ENCODE data around the gene CIBAR2. TPM values are rescaled to one million over a fixed set of nuclear protein-coding genes. Genes with fewer than 3 reads are reported as not detected.
A peak's percentile ranks its signal among the peaks of the same experiment; 100 is the strongest.

The CIBAR2 gene
- total and polyA plus RNA-seq, 3 experiments from 2014 or later, result not detected

DNA sequence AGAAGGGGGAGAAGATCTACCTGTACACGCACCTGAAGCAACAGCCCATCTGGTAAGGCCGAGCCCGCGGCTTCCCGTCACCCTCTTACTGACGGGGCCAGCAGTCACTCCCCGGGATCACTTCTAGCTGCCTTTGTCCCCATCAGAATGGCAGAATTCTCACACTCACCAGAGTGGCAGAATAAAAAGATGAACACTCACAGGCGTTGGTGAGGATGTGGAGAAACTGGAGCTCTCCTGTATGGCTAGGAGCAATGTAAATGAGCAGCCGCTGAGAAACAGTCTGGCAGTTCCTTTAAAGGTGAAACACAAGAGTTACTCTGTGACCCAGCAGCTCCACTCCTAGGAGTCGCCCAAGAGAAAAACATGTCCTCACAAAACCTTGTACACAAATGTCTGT, 33.3 kb downstream of the CIBAR2 start:
- H3K27me3 ChIP-seq (ENCODE audit: insufficient read depth, low read length, poor library complexity, severe bottlenecking), result no peaks in the 10 kb centered on the region
- H3K36me3 ChIP-seq (ENCODE audit: insufficient read depth, low read length), result no peaks in the 10 kb centered on the region
- ChIA-PET CTCF (interaction anchor here (1.0 kb wide), 1 partner anchor 8 kb away, joined by 3 read pairs; no protein-coding TSS in a partner anchor), POLR2A (no interaction called here)
- H3K4me1 ChIP-seq (ENCODE audit: insufficient read depth, low read length), result no peaks in the 10 kb centered on the region
- DNase-seq, result no peak
- H3K27me3 Mint-ChIP-seq, result peaks cover 0 to 3% of the 10 kb centered on the region in 2 donors
- no peaks in the 10 kb centered on the region for H3K9me3 ChIP-seq (ENCODE audit: low read length)
- H3K27ac ChIP-seq (ENCODE audit: low read depth, low read length), result no peak overlapping the region
- peaks cover 6 to 50% (median 7%) of the 10 kb centered on the region in 3 donors for H3K36me3 Mint-ChIP-seq
- H3K27ac Mint-ChIP-seq, result peak overlapping the region in 1 of 8 donors; percentile 84
- H3K4me1 Mint-ChIP-seq, result peaks cover 0 to 4% (median 0%) of the 10 kb centered on the region in 3 donors
- H3K4me3 ChIP-seq (ENCODE audit: low read length), result no peak overlapping the region
- H3K4me3 Mint-ChIP-seq, result no peak overlapping the region
- no peaks in the 10 kb centered on the region for H3K9me3 Mint-ChIP-seq

DNA sequence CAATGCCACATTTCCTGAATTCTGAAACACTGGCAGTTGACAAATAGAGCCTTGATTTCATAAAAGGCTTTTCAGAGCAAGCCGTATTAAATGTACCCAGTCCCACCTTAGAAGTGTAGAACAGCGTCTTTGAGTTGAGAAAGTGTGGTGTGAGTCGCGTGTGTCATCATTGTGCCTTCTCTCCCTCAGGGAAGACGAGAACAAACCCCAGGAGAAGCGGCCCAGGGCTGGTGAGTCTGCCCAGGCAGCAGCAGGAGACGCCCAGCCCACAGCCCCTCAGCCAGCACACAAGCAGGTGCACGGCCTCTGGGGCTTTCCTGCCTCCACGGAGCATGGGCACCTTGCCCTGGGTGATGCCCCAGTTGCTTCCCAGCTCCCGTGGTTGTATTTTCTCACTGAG, 34.0 kb downstream of the CIBAR2 start:
- H3K27ac Mint-ChIP-seq, result no peak overlapping the region
- no peak overlapping the region for H3K4me3 Mint-ChIP-seq
- DNase-seq, result no peak
- no peak overlapping the region for H3K4me3 ChIP-seq (ENCODE audit: low read length)
- H3K4me1 Mint-ChIP-seq, result peaks cover 0 to 2% (median 0%) of the 10 kb centered on the region in 3 donors
- H3K36me3 Mint-ChIP-seq, result peaks cover 6 to 53% (median 7%) of the 10 kb centered on the region in 3 donors
- H3K9me3 ChIP-seq (ENCODE audit: low read length), result no peaks in the 10 kb centered on the region
- ChIA-PET POLR2A (no interaction called here), CTCF (interaction anchor here (1.0 kb wide), 1 partner anchor 9 kb away, joined by 3 read pairs; no protein-coding TSS in a partner anchor)
- no peaks in the 10 kb centered on the region for H3K4me1 ChIP-seq (ENCODE audit: insufficient read depth, low read length)
- no peaks in the 10 kb centered on the region for H3K9me3 Mint-ChIP-seq
- no peaks in the 10 kb centered on the region for H3K36me3 ChIP-seq (ENCODE audit: insufficient read depth, low read length)
- H3K27me3 Mint-ChIP-seq, result peaks cover 0 to 3% of the 10 kb centered on the region in 2 donors
- no peak overlapping the region for H3K27ac ChIP-seq (ENCODE audit: low read depth, low read length)
- H3K27me3 ChIP-seq (ENCODE audit: insufficient read depth, low read length, poor library complexity, severe bottlenecking), result no peaks in the 10 kb centered on the region

DNA sequence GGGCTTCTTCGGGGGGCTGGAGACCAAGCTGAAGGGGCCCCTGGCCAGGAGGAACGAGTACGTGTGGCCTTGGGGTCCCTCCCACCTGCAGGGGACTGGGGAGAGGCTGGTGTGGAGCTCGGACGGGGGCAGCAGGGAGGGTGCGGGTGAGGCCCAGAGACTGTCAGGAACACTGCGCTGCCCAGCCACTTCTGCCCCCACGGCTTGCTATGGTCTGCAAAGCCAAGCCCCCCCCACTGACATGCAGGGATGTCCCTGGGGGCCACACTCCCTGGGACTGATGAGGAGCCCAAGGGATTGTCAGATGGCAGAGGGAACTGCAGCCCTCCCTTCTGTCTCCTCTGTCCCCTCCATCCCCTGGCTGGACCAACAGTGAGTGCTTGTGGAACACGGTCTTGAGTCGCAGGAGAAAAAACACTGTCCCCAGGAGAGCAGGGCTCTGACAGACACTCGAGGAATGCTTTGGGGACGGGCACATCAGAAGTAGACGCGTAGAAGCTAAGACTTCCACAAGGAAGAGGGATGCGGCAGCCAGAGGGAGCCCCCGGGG, 34.6 kb downstream of the CIBAR2 start:
- no peak overlapping the region for H3K4me3 ChIP-seq (ENCODE audit: low read length)
- H3K9me3 ChIP-seq (ENCODE audit: low read length), result no peaks in the 10 kb centered on the region
- Mint-ChIP-seq H3K27ac (no peak overlapping the region), H3K4me1 (no peaks in the 10 kb centered on the region), H3K9me3 (no peaks in the 10 kb centered on the region), H3K27me3 (peaks cover 0 to 3% of the 10 kb centered on the region in 2 donors), H3K36me3 (peaks cover 6 to 58% (median 7%) of the 10 kb centered on the region in 3 donors), H3K4me3 (no peak overlapping the region)
- no peaks in the 10 kb centered on the region for H3K4me1 ChIP-seq (ENCODE audit: insufficient read depth, low read length)
- no peak overlapping the region for H3K27ac ChIP-seq (ENCODE audit: low read depth, low read length)
- H3K27me3 ChIP-seq (ENCODE audit: insufficient read depth, low read length, poor library complexity, severe bottlenecking), result no peaks in the 10 kb centered on the region
- DNase-seq, result no peak
- H3K36me3 ChIP-seq (ENCODE audit: insufficient read depth, low read length), result peaks cover 4% of the 10 kb centered on the region
- CTCF ChIA-PET, result interaction anchor here (2.6 kb wide), 1 partner anchor 9 kb away, joined by 11 read pairs; no protein-coding TSS in a partner anchor
- POLR2A ChIA-PET, result no interaction called here

DNA sequence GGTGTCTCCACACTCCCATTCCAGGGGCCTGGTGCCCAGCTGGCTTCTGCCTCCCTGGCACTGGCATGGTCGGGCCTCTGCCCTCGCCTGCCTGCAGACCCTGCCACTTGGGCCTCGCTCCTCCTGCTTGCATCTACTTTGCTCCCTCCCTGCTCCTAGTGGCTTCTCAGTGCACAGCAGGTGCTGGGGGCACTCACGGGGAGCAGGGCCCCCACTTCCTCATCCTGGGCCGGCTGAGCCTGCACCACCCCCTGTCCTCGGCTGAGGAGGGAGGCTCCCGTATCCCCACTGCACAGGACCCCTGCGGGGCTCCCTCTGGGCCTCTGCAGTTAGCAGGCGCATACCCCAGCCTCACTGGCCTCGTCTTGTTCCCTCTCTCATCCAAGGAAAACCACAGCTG, 35.2 kb downstream of the CIBAR2 start:
- Mint-ChIP-seq H3K27me3 (peaks cover 0 to 3% of the 10 kb centered on the region in 2 donors), H3K4me3 (no peak overlapping the region), H3K36me3 (peaks cover 5 to 61% (median 6%) of the 10 kb centered on the region in 3 donors), H3K4me1 (no peaks in the 10 kb centered on the region), H3K27ac (no peak overlapping the region), H3K9me3 (no peaks in the 10 kb centered on the region)
- peaks cover 9% of the 10 kb centered on the region for H3K36me3 ChIP-seq (ENCODE audit: insufficient read depth, low read length)
- ChIA-PET POLR2A (no interaction called here), CTCF (interaction anchor here (2.6 kb wide), 1 partner anchor 9 kb away, joined by 11 read pairs; no protein-coding TSS in a partner anchor)
- no peaks in the 10 kb centered on the region for H3K27me3 ChIP-seq (ENCODE audit: insufficient read depth, low read length, poor library complexity, severe bottlenecking)
- H3K9me3 ChIP-seq (ENCODE audit: low read length), result no peaks in the 10 kb centered on the region
- DNase-seq, result no peak
- H3K4me3 ChIP-seq (ENCODE audit: low read length), result no peak overlapping the region
- no peaks in the 10 kb centered on the region for H3K4me1 ChIP-seq (ENCODE audit: insufficient read depth, low read length)
- H3K27ac ChIP-seq (ENCODE audit: low read depth, low read length), result no peak overlapping the region

DNA sequence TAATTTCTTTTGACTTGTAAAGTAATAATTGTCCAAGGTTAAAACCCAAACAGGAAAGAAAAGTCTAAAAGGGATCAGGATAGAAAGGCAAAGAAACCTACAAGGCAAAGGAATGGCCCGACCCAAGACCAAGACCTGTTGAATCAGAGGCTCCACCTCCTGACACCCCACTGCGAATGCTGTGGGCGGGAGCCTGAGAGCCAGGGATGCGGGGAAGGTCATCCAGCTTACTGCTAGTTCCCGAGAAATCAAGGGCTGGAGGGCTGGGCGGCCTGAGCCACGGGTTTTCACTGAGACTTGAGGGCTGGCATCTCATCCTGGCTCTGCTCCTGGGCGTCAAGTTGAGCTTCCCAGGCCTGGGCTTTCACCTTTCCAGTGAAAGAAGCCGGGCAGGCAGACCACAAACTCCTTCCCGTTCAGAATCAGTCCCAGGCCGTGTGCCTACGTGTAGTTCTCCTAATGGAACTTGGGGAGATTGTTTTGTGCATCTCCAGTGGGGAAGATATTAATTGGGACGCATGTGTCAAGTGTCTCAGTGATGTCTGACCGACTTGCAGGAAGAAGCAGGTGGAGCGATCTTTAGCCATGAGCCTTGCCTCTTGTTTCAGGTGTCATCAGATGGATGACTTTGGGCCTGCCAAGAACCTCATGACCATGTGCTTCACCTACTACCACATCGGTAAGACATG, 36.9 kb downstream of the CIBAR2 start:
- peak overlapping the region in 1 of 8 donors; percentile 93 for H3K27ac Mint-ChIP-seq
- Histone ChIP-seq H3K27me3 (ENCODE audit: insufficient read depth, low read length, poor library complexity, severe bottlenecking) (no peaks in the 10 kb centered on the region), H3K9me3 (ENCODE audit: low read length) (no peaks in the 10 kb centered on the region), H3K27ac (ENCODE audit: low read depth, low read length) (no peak overlapping the region), H3K36me3 (ENCODE audit: insufficient read depth, low read length) (peaks cover 9% of the 10 kb centered on the region), H3K4me1 (ENCODE audit: insufficient read depth, low read length) (no peaks in the 10 kb centered on the region), H3K4me3 (ENCODE audit: low read length) (no peak overlapping the region)
- CTCF ChIA-PET, result interaction anchor here (2.6 kb wide), 1 partner anchor 11 kb away, joined by 11 read pairs; no protein-coding TSS in a partner anchor
- DNase-seq, result no peak
- no peaks in the 10 kb centered on the region for H3K4me1 Mint-ChIP-seq
- no peaks in the 10 kb centered on the region for H3K9me3 Mint-ChIP-seq
- POLR2A ChIA-PET, result no interaction called here
- H3K27me3 Mint-ChIP-seq, result no peaks in the 10 kb centered on the region
- H3K4me3 Mint-ChIP-seq, result no peak overlapping the region
- H3K36me3 Mint-ChIP-seq, result peaks cover 12 to 68% (median 12%) of the 10 kb centered on the region in 3 donors

DNA sequence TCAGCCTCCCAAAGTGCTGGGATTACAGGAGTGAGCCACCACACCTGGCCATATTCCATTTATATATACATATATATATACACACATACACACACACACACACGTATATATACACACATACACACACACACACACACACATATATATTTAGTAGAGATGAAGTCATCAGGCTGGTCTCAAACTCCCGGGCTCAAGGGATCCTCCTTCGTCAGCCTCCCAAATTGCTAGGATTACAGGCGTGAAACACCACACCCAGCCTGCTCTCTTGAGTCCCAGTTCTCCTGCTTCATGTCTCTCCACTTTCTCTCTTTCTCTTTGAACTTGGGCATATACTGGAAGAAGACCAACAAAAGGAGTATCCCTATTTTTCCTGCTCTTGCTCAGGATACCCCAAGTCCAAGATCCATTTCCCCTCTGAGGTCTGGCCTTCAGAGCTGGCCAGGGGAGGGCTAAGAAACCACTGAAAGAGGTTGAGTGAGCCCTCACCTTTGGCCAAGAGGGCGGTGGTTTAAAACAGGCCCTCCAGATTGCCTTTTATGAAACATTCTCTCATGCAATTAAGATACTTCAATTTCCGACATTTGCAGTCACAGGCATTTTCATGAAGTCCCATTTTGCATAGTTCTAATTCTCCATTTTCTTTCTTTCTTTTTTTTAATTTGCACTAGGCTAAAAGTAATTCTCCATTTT, 37.9 kb downstream of the CIBAR2 start:
- H3K4me3 Mint-ChIP-seq, result no peak overlapping the region
- no peaks in the 10 kb centered on the region for H3K9me3 ChIP-seq (ENCODE audit: low read length)
- H3K36me3 ChIP-seq (ENCODE audit: insufficient read depth, low read length), result peaks cover 9% of the 10 kb centered on the region
- H3K27ac Mint-ChIP-seq, result peak overlapping the region in 1 of 8 donors; percentile 57
- H3K27ac ChIP-seq (ENCODE audit: low read depth, low read length), result no peak overlapping the region
- no peaks in the 10 kb centered on the region for H3K9me3 Mint-ChIP-seq
- H3K36me3 Mint-ChIP-seq, result peaks cover 11 to 63% (median 12%) of the 10 kb centered on the region in 3 donors
- ChIA-PET POLR2A (no interaction called here), CTCF (interaction anchor here (2.9 kb wide), 1 partner anchor 13 kb away, joined by 9 read pairs; no protein-coding TSS in a partner anchor)
- DNase-seq, result no peak
- no peaks in the 10 kb centered on the region for H3K27me3 Mint-ChIP-seq
- H3K4me1 ChIP-seq (ENCODE audit: insufficient read depth, low read length), result no peaks in the 10 kb centered on the region
- no peak overlapping the region for H3K4me3 ChIP-seq (ENCODE audit: low read length)
- no peaks in the 10 kb centered on the region for H3K4me1 Mint-ChIP-seq
- no peaks in the 10 kb centered on the region for H3K27me3 ChIP-seq (ENCODE audit: insufficient read depth, low read length, poor library complexity, severe bottlenecking)

DNA sequence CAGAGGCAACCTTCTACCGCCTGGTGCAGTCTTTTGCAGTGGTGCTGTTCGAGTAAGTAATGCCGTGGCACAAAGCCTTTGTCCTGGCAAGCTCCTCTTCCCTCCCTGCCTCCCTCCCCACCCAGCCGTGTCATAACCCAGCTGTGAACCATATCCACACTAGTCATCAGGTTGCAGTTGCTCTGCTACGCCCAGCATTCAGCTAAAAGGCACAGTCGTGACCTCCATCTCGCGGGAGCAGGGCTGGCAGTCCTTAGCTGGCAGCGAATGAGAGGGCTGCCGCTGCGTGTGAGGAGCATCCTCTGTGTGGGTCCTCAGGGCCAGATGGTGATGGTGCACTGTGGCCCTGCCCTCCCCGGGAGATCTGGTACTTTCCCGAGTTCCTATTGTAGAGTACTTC, 39.3 kb downstream of the CIBAR2 start:
- ChIA-PET POLR2A (no interaction called here), CTCF (interaction anchor here (2.9 kb wide), 1 partner anchor 14 kb away, joined by 9 read pairs; no protein-coding TSS in a partner anchor)
- no peaks in the 10 kb centered on the region for H3K9me3 Mint-ChIP-seq
- H3K36me3 ChIP-seq (ENCODE audit: insufficient read depth, low read length), result peaks cover 9% of the 10 kb centered on the region
- H3K4me1 Mint-ChIP-seq, result no peaks in the 10 kb centered on the region
- H3K4me1 ChIP-seq (ENCODE audit: insufficient read depth, low read length), result no peaks in the 10 kb centered on the region
- no peak overlapping the region for H3K4me3 ChIP-seq (ENCODE audit: low read length)
- H3K27me3 ChIP-seq (ENCODE audit: insufficient read depth, low read length, poor library complexity, severe bottlenecking), result no peaks in the 10 kb centered on the region
- H3K4me3 Mint-ChIP-seq, result no peak overlapping the region
- no peak overlapping the region for H3K27ac ChIP-seq (ENCODE audit: low read depth, low read length)
- no peaks in the 10 kb centered on the region for H3K9me3 ChIP-seq (ENCODE audit: low read length)
- H3K36me3 Mint-ChIP-seq, result peaks cover 7 to 59% (median 11%) of the 10 kb centered on the region in 3 donors
- H3K27me3 Mint-ChIP-seq, result no peaks in the 10 kb centered on the region
- H3K27ac Mint-ChIP-seq, result no peak overlapping the region
- no peak for DNase-seq

Measured in CD8-positive, alpha-beta memory T cell (primary cell).